Testis (tissue), 3 donors: Measurements from ENCODE around the gene CUL4A. TPM values are rescaled to one million over a fixed set of nuclear protein-coding genes. Genes with fewer than 3 reads are reported as not detected.

Source experiments
- DNase-seq: peaks from one replicate; pipeline ENCODE4 v3.0.0-alpha.2; 2019
- H3K27ac ChIP-seq, 2 donors: fragments of 200-600 bp; sonication (generic); one replicate each; pipeline ENCODE4 v1.5.1; 2019
- H3K27me3 ChIP-seq: fragments of 200-600 bp; sonication (generic); one replicate; pipeline ENCODE4 v1.5.1; 2019
- H3K36me3 ChIP-seq: fragments of 200-600 bp; sonication (generic); one replicate; pipeline ENCODE4 v1.5.1; 2017; ENCODE audit warnings: low read depth; ENCODE audit errors: missing control alignments
- H3K4me1 ChIP-seq: fragments of 200-600 bp; sonication (generic); one replicate; pipeline ENCODE4 v1.5.1; 2019
- H3K4me3 ChIP-seq, 2 donors: fragments of 200-600 bp; sonication (generic); one replicate each; pipeline ENCODE4 v1.5.1; 2017 to 2019
- H3K9me3 ChIP-seq: fragments of 200-600 bp; sonication (generic); one replicate; pipeline ENCODE4 v1.5.1; 2017
- POLR2A ChIP-seq: fragments of 450-650 bp; IDR thresholded peaks from one replicate; pipeline ENCODE4 v1.6.1; 2017; ENCODE audit warnings: antibody characterized with exemption, mild to moderate bottlenecking, moderate library complexity
- WGBS, 2 donors: methylation state at CpG; one replicate each; pipeline ENCODE4 v1.1.5; 2018; 5-methylcytosine and 5-hydroxymethylcytosine counted together
- intact Hi-C: fragments of 100-400 bp; cut with DNase I; formaldehyde crosslinking; loops from one replicate; pipeline ENCODE4 v1.15.1; 2023; ENCODE audit warnings: low total_unique reads
- polyA plus RNA-seq: library from polyadenylated mRNA; stranded (reverse); fragments of 350-450 nt; fragmentation: Illumina TruSeq; extraction: RNeasy Lipid Tissue Mini Kit (QIAGEN cat#74804); gene quantifications from one replicate; pipeline ENCODE4 v1.2.3, GENCODE V29; 2014; ENCODE audit warnings: low read depth, low replicate concordance; ENCODE audit not compliant: insufficient read depth
- total RNA-seq, 2 donors: library from RNA; depleted of rRNA; stranded (reverse); fragments of >200 nt; gene quantifications; one replicate each; pipeline ENCODE4 v1.2.3, GENCODE V29; 2016
- TF ChIP-seq, protein P1 (sequence below), 3 experiments: fragments of 450-650 bp in 2 of 3; fragments of 200-600 bp in 1 of 3; sonication (generic) in 1 of 3; IDR thresholded peaks; one replicate each; pipeline ENCODE4 v1.5.1; 2016 to 2019; ENCODE audit warnings: antibody characterized with exemption in 3 of 3, mild to moderate bottlenecking in 2 of 3, moderate library complexity in 1 of 3

Gene CUL4A
- total and polyA plus RNA-seq, 3 donors from 2014 or later: 103 to 168 (median 152) TPM

DNA sequence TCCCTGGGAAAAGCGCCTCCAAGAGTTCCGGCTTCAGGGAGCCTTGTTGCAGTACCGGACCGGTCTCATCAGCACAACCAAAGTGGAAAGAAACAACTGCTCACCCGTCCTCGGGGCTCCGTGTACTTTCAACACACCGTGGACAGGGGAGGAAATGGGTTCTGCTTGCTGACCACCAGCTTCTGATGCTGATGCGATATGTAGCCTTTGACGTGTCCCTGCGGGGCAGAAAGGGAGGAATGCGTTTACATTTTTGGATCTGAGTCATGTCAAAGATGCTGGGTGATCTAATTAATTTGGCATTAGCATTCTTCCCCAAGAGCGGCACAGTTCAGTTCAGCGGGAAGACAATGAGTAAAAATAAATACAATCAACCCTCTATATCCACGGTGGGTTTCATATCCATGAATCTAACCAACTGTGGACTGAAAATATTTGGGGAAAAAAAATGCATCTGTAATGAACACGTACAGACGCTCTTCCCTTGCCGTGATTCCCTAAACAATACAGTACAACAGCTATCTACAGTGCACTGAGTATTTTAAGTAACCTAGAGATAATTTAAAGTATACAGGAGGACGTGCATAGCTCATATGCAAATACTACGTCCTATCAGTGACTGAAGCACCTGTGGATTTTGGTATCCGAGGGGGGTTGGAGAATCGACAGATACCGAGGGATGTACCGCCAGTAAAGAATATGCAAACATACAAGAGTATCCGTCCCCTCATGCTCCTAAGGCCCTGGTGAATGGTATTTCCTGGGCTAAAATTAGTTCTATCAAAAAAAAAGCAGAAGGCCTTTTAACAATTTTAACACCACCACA, 31.1 kb upstream of the CUL4A start:
- H3K9me3 ChIP-seq: no peaks in the 10 kb centered on the region
- H3K4me1 ChIP-seq: peaks cover 3% of the 10 kb centered on the region
- no peak overlapping the region for H3K27ac ChIP-seq
- DNase-seq: no peak
- H3K27me3 ChIP-seq: no peaks in the 10 kb centered on the region
- no peak for TF ChIP-seq POLR2A
- TF ChIP-seq, protein P1, sequence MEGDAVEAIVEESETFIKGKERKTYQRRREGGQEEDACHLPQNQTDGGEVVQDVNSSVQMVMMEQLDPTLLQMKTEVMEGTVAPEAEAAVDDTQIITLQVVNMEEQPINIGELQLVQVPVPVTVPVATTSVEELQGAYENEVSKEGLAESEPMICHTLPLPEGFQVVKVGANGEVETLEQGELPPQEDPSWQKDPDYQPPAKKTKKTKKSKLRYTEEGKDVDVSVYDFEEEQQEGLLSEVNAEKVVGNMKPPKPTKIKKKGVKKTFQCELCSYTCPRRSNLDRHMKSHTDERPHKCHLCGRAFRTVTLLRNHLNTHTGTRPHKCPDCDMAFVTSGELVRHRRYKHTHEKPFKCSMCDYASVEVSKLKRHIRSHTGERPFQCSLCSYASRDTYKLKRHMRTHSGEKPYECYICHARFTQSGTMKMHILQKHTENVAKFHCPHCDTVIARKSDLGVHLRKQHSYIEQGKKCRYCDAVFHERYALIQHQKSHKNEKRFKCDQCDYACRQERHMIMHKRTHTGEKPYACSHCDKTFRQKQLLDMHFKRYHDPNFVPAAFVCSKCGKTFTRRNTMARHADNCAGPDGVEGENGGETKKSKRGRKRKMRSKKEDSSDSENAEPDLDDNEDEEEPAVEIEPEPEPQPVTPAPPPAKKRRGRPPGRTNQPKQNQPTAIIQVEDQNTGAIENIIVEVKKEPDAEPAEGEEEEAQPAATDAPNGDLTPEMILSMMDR (IDR thresholded peaks at IDR 0.05): no peak
- H3K36me3 ChIP-seq: no peaks in the 10 kb centered on the region
- 91 to 93% methylated on average over 24 to 25 of the region's 25 CpGs for WGBS, 2 donors
- H3K4me3 ChIP-seq: no peak overlapping the region
- intact Hi-C loops: no loop called here

DNA sequence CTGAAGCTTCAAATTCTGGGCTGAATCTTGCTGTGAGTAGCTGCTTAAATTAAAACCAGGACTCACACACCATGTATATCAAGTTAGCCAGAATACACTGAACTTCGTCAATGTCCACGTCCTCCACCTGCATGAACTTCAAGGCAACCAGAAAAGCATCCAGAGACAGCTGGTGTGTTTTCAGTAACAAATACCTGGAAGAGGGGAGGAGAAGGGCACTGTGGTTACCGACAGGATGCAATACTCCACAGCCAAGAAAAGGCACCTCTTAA, 30.6 kb upstream of the CUL4A start:
- H3K4me3 ChIP-seq: no peak overlapping the region
- intact Hi-C loops: no loop called here
- H3K36me3 ChIP-seq: no peaks in the 10 kb centered on the region
- no peaks in the 10 kb centered on the region for H3K27me3 ChIP-seq
- TF ChIP-seq, protein P1 (IDR thresholded peaks at IDR 0.05): no peak
- TF ChIP-seq POLR2A: no peak
- no peak overlapping the region for H3K27ac ChIP-seq
- no peaks in the 10 kb centered on the region for H3K9me3 ChIP-seq
- no peak for DNase-seq
- 91% methylated on average over 3 of the region's 3 CpGs for WGBS, 2 donors
- peaks cover 3% of the 10 kb centered on the region for H3K4me1 ChIP-seq

DNA sequence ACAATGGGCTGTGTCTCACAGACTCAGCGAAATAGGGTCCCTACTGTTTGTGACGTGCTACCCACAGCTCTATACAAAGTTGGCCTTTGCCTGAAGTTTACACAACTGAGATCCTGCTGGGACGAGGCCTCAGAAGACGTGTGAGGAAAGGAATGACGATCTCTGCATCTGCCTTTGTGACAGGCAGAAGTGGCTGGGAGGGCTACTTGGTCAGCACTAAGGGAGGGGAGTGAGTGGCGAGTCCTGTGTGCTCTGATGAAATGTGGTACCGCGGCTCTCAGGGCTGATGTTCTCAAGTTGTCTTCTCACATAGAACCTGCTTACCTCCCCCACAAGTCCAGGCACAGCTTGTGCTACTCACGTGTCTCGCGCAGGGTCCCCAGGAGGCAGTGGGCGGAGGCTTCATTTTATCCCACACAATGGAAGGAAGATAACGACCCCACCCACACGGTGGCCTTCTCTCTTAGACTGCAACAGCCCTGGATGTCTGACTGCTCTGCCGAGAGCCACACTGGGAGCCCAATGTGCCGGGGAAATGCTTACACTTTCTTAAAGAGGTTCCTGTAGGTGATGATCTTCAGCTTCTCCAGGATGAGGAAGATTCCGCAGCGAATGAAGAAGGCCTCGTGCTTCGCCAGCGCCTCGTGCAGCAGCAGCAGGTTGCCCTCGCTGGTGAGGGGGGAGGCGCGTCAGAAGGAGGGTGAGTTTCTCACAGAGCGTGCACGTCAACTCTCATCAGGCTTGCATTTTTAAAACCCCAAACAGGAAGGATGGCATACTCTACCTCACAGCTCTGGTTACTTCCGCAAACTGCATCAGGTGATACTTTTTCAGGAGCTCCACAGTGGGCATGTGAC, 29.8 kb upstream of the CUL4A start:
- H3K36me3 ChIP-seq: no peaks in the 10 kb centered on the region
- no peaks in the 10 kb centered on the region for H3K27me3 ChIP-seq
- no peak for TF ChIP-seq POLR2A
- TF ChIP-seq, protein P1 (IDR thresholded peaks at IDR 0.05): no peak
- H3K4me1 ChIP-seq: peaks cover 3% of the 10 kb centered on the region
- no peak overlapping the region for H3K4me3 ChIP-seq
- H3K27ac ChIP-seq: no peak overlapping the region
- 76 to 85% methylated on average over 26 to 28 of the region's 28 CpGs for WGBS, 2 donors
- intact Hi-C loops: no loop called here
- no peaks in the 10 kb centered on the region for H3K9me3 ChIP-seq
- DNase-seq: peak; percentile 72

DNA sequence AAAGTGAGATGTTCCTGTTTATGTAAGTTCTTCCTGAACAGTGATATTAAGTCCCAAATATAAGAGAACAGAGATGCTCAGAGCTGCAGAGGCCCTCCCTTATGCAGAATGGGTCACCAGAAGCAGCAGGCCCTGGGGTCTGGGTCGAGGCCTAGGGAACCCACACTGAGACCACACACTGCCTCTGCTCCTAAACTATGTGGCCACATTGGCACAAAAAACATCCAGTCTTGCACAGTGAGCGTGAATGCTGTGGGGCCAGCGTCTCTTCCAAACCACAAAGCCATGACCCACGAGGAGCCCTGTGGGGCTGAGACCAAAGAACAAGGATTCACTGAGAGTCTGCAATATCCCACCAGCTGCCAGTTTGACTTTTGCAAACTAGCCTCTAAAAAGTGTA, 27.4 kb upstream of the CUL4A start:
- no peak overlapping the region for H3K4me3 ChIP-seq

More for the DNA sequence above, 27.4 kb upstream of the CUL4A start:
- TF ChIP-seq POLR2A: no peak
- TF ChIP-seq, protein P1 (IDR thresholded peaks at IDR 0.05): no peak
- Histone ChIP-seq H3K9me3 (no peaks in the 10 kb centered on the region), H3K36me3 (no peaks in the 10 kb centered on the region), H3K27ac (no peak overlapping the region), H3K27me3 (no peaks in the 10 kb centered on the region), H3K4me1 (peaks cover 3% of the 10 kb centered on the region)
- intact Hi-C loops: no loop called here
- 81 to 94% methylated on average over 2 to 4 of the region's 4 CpGs for WGBS, 2 donors
- DNase-seq: no peak
